Gastrocnemius medialis (tissue), 4 donors: ENCODE data around the gene BMPR1B.

Experiments used
- CTCF ChIP-seq, 5 experiments: fragments of 450-650 bp in 3 of 5; fragments of 200-600 bp in 2 of 5; sonication (generic) in 2 of 5; IDR thresholded peaks in 4 of 5; conservative IDR thresholded peaks in 1 of 5; 1 replicate in 4 of 5; 2 replicates in 1 of 5; pipeline ENCODE4 v1.5.1; 2016 to 2019; ENCODE audit warnings: antibody characterized with exemption in 5 of 5, mild to moderate bottlenecking in 3 of 5, moderate library complexity in 3 of 5
- POLR2A ChIP-seq, 2 donors: fragments of 450-650 bp; IDR thresholded peaks; one replicate each; pipeline ENCODE4 v1.6.1; 2017; ENCODE audit warnings: antibody characterized with exemption in 2 of 2, mild to moderate bottlenecking in 2 of 2, moderate library complexity in 2 of 2

GRCh38 chr4:94925764-94926347 is 168.1 kb downstream of the BMPR1B start:
- no peak for TF ChIP-seq CTCF (IDR thresholded peaks at IDR 0.05 in 4 of 5, conservative IDR thresholded peaks at IDR 0.05 in 1 of 5)
- TF ChIP-seq POLR2A (IDR thresholded peaks at IDR 0.05) = no peak
